HEK293T (cell line): ENCODE data around the gene PRIM2.
"Not testable (repeated sequence)": the region's sequence is repeated elsewhere in the genome, so short reads cannot be mapped to it uniquely, and the experiment has no call there.

Source experiments
- ARNT ChIP-seq: fragments of 450-650 bp; IDR thresholded peaks from 2 replicates; pipeline ENCODE4 v1.6.1; 2017; ENCODE audit warnings: mild to moderate bottlenecking
- BHLHE40 ChIP-seq: fragments of 450-650 bp; IDR thresholded peaks from 2 replicates; pipeline ENCODE4 v1.6.1; 2016; ENCODE audit warnings: mild to moderate bottlenecking, moderate library complexity, borderline replicate concordance
- FOXM1 ChIP-seq: fragments of 450-650 bp; IDR thresholded peaks from 2 replicates; pipeline ENCODE4 v1.6.1; 2017; ENCODE audit warnings: mild to moderate bottlenecking, borderline replicate concordance
- LEF1 ChIP-seq: fragments of 450-650 bp; IDR thresholded peaks from 2 replicates; pipeline ENCODE4 v1.6.1; 2017; ENCODE audit warnings: mild to moderate bottlenecking, borderline replicate concordance
- SUZ12 ChIP-seq: fragments of 450-650 bp; IDR thresholded peaks from 2 replicates; pipeline ENCODE4 v1.6.1; 2016; ENCODE audit warnings: mild to moderate bottlenecking
- TARDBP ChIP-seq: fragments of 450-650 bp; IDR thresholded peaks from 2 replicates; pipeline ENCODE4 v1.6.1; 2016
- ZNF384 ChIP-seq: fragments of 450-650 bp; IDR thresholded peaks from 2 replicates; pipeline ENCODE4 v1.6.1; 2016

GRCh38 chr6:57419341-57419740, 101.9 kb downstream of the PRIM2 start:
- TF ChIP-seq ARNT, LEF1, SUZ12, ZNF384, FOXM1, TARDBP, BHLHE40: not testable (repeated sequence)
